A549 (cell line): ENCODE results near the gene PLEKHF1. TPM values are rescaled to one million over a fixed set of nuclear protein-coding genes. Genes with fewer than 3 reads are reported as not detected.

ENCODE experiments used
- ATAC-seq, 2 experiments: fragments of 200-7000 bp in 1 of 2; fragments of >200 bp in 1 of 2; cut with Nextera tagmentation in 1 of 2; cut with Tn5 transposase in 1 of 2; 3 replicates each; pipeline versions ENCODE4 v1.8.0 to v1.9.1; 2018 to 2020; ENCODE audit warnings: mild to moderate bottlenecking in 1 of 2, moderate library complexity in 1 of 2
- CTCF ChIA-PET: fragments of 300-600 bp; sonication (Branson Sonifier 250); formaldehyde crosslinking; extraction: SDS; loops from one replicate; lab custom pipeline; 2021; ENCODE audit warnings: antibody characterized with exemption, inconsistent platforms; lab: Yijun Ruan, JAX
- POLR2A ChIA-PET: fragments of 350-600 bp; formaldehyde crosslinking; extraction: SDS; loops from one replicate; lab custom pipeline; 2021; ENCODE audit warnings: antibody characterized with exemption, inconsistent platforms; lab: Yijun Ruan, JAX
- DNase-seq, 2 experiments: peaks; one replicate each; pipeline versions ENCODE4 v3.0.0 to v3.0.0-alpha.2; 2011 to 2016; ENCODE audit warnings: low read depth in 1 of 2, low spot score in 1 of 2
- FAIRE-seq: peaks from 2 replicates; lab custom pipeline; 2011; peaks lifted over from hg19 to GRCh38; lab: Jason Lieb, UNC
- H3K27ac ChIP-seq, 2 experiments: fragments of >200 bp; sonication (Bioruptor Twin); formaldehyde crosslinking; 3 replicates each; pipeline ENCODE4 v1.5.1; 2016 to 2017
- H3K4me1 ChIP-seq: fragments of >200 bp; sonication (Bioruptor Twin); formaldehyde crosslinking; 3 replicates; pipeline ENCODE4 v1.6.1; 2016
- H3K4me2 ChIP-seq: fragments of >200 bp; sonication (Bioruptor Twin); formaldehyde crosslinking; 3 replicates; pipeline ENCODE4 v1.6.1; 2016
- H3K4me3 ChIP-seq: fragments of >200 bp; sonication (Bioruptor Twin); formaldehyde crosslinking; 3 replicates; pipeline ENCODE4 v1.5.1; 2016
- H3K9me3 ChIP-seq: fragments of >200 bp; sonication (Bioruptor Twin); formaldehyde crosslinking; 3 replicates; pipeline ENCODE4 v1.6.1; 2016
- CBX8 ChIP-seq: fragments of 200-600 bp; sonication (generic); IDR thresholded peaks from 2 replicates; pipeline ENCODE4 v1.6.1; 2016
- CEBPB ChIP-seq, 2 experiments: fragments of >200 bp in 1 of 2; sonication (Bioruptor Twin) in 1 of 2; formaldehyde crosslinking in 1 of 2; IDR thresholded peaks; 2 replicates each; pipeline ENCODE4 v1.6.1; 2012 to 2016
- CHD2 ChIP-seq: fragments of 150-350 bp; IDR thresholded peaks from 2 replicates; pipeline ENCODE4 v1.6.1; 2014; ENCODE audit warnings: low read length; ENCODE audit not compliant: partially characterized antibody
- CHD4 ChIP-seq: fragments of 200-600 bp; sonication (generic); IDR thresholded peaks from 2 replicates; pipeline ENCODE4 v1.6.1; 2016; ENCODE audit warnings: antibody characterized with exemption, mild to moderate bottlenecking, borderline replicate concordance
- EHF ChIP-seq: fragments of 250-450 bp; sonication (Bioruptor Pico); IDR thresholded peaks from 2 replicates; pipeline ENCODE4 v1.5.0; 2020; ENCODE audit warnings: mild to moderate bottlenecking
- FOXS1 ChIP-seq: fragments of 250-450 bp; sonication (Bioruptor Pico); IDR thresholded peaks from 2 replicates; pipeline ENCODE4 v1.5.0; 2020; ENCODE audit warnings: mild to moderate bottlenecking, moderate library complexity
- GATA3 ChIP-seq: IDR thresholded peaks from 2 replicates; pipeline ENCODE4 v1.6.1; 2012; ENCODE audit warnings: borderline replicate concordance
- HEYL ChIP-seq: fragments of 250-450 bp; sonication (Bioruptor Pico); IDR thresholded peaks from 2 replicates; pipeline ENCODE4 v1.8.0; 2021; ENCODE audit warnings: mild to moderate bottlenecking, moderate library complexity
- HOXA7 ChIP-seq: fragments of 250-450 bp; sonication (Bioruptor Pico); IDR thresholded peaks from 2 replicates; pipeline ENCODE4 v1.5.0; 2020; ENCODE audit warnings: mild to moderate bottlenecking, moderate library complexity
- HOXB13 ChIP-seq: fragments of 250-450 bp; sonication (Bioruptor Pico); IDR thresholded peaks from 2 replicates; pipeline ENCODE4 v1.5.0; 2020; ENCODE audit warnings: low read depth, mild to moderate bottlenecking, moderate library complexity
- JUNB ChIP-seq: fragments of >200 bp; sonication (Bioruptor Twin); formaldehyde crosslinking; IDR thresholded peaks from 2 replicates; pipeline ENCODE4 v1.6.1; 2016
- KDM1A ChIP-seq: fragments of 200-600 bp; sonication (generic); IDR thresholded peaks from 2 replicates; pipeline ENCODE4 v1.6.1; 2016; ENCODE audit warnings: low read depth, mild to moderate bottlenecking
- KDM5A ChIP-seq: fragments of 200-600 bp; sonication (generic); IDR thresholded peaks from 2 replicates; pipeline ENCODE4 v1.6.1; 2016; ENCODE audit warnings: antibody characterized with exemption, mild to moderate bottlenecking
- MAZ ChIP-seq: fragments of 150-350 bp; IDR thresholded peaks from 2 replicates; pipeline ENCODE4 v1.6.1; 2014; ENCODE audit warnings: antibody characterized with exemption, low read depth, low read length, borderline replicate concordance
- NFE2L2 ChIP-seq: fragments of 150-350 bp; conservative IDR thresholded peaks from 2 replicates; pipeline ENCODE4 v1.6.1; 2014; ENCODE audit warnings: low read length
- NPAS2 ChIP-seq: fragments of 250-450 bp; sonication (Bioruptor Pico); IDR thresholded peaks from 2 replicates; pipeline ENCODE4 v1.8.0; 2022; ENCODE audit warnings: mild to moderate bottlenecking, moderate library complexity, borderline replicate concordance
- RCOR1 ChIP-seq: fragments of 150-350 bp; IDR thresholded peaks from 2 replicates; pipeline ENCODE4 v1.6.1; 2014; ENCODE audit warnings: antibody characterized with exemption, low read length, low read depth
- RFX5 ChIP-seq: fragments of 450-650 bp; IDR thresholded peaks from 2 replicates; pipeline ENCODE4 v1.7.1; 2014; ENCODE audit warnings: antibody characterized with exemption, mild to moderate bottlenecking, moderate library complexity
- SREBF2 ChIP-seq: fragments of 450-650 bp; IDR thresholded peaks from 2 replicates; pipeline ENCODE4 v1.6.1; 2014; ENCODE audit warnings: mild to moderate bottlenecking, moderate library complexity
- TFCP2L1 ChIP-seq: fragments of 250-450 bp; sonication (Bioruptor Pico); IDR thresholded peaks from 2 replicates; pipeline ENCODE4 v1.5.0; 2021; ENCODE audit warnings: mild to moderate bottlenecking
- ZC3H11A ChIP-seq: fragments of 450-650 bp; IDR thresholded peaks from 2 replicates; pipeline ENCODE4 v1.6.1; 2014; ENCODE audit warnings: antibody characterized with exemption, mild to moderate bottlenecking
- ZFP36 ChIP-seq: fragments of 450-650 bp; IDR thresholded peaks from 2 replicates; pipeline ENCODE4 v1.6.1; 2014; ENCODE audit warnings: borderline replicate concordance; ENCODE audit not compliant: partially characterized antibody
- ZNF302 ChIP-seq: fragments of 250-450 bp; sonication (Bioruptor Pico); IDR thresholded peaks from 2 replicates; pipeline ENCODE4 v1.9.0; 2021; ENCODE audit warnings: inconsistent platforms, mild to moderate bottlenecking, moderate library complexity
- WGBS: methylation state at CpG from one replicate; pipeline ENCODE4 v1.1.6; 2017; ENCODE audit errors: missing lambda C conversion rate; 5-methylcytosine and 5-hydroxymethylcytosine counted together
- polyA plus RNA-seq, 4 experiments: library from polyadenylated mRNA; depleted of rRNA in 3 of 4; stranded (reverse); fragments of >200 nt; fragmentation: RNase III in 1 of 4; extraction: RNeasy Plus Mini Kit Qiagen cat#74134 plus additional on column Dnase treatment in 1 of 4; gene quantifications; 2 replicates in 3 of 4; 3 replicates in 1 of 4; pipeline ENCODE4 v1.2.3, GENCODE V29; 2011 to 2017
- TF ChIP-seq, protein P1 (sequence below): fragments of 250-450 bp; sonication (Bioruptor Pico); IDR thresholded peaks from 2 replicates; pipeline ENCODE4 v1.5.0; 2020; ENCODE audit warnings: low read depth, mild to moderate bottlenecking, moderate library complexity
- TF ChIP-seq, protein P2 (sequence below): fragments of >200 bp; sonication (Bioruptor Twin); formaldehyde crosslinking; IDR thresholded peaks from 3 replicates; pipeline ENCODE4 v1.5.1; 2016
- TF ChIP-seq, protein P3 (sequence below): fragments of 450-650 bp; IDR thresholded peaks from 2 replicates; pipeline ENCODE4 v1.6.1; 2014; ENCODE audit warnings: antibody characterized with exemption
- TF ChIP-seq, protein P4 (sequence below): fragments of >200 bp; sonication (Bioruptor Twin); formaldehyde crosslinking; IDR thresholded peaks from 2 replicates; pipeline ENCODE4 v1.6.1; 2016
- TF ChIP-seq, protein P5 (sequence below): IDR thresholded peaks from 2 replicates; pipeline ENCODE4 v1.6.1; 2012; ENCODE audit warnings: low read depth, borderline replicate concordance
- TF ChIP-seq, protein P6 (sequence below): fragments of 200-600 bp; sonication (generic); IDR thresholded peaks from 2 replicates; pipeline ENCODE4 v1.6.1; 2016; ENCODE audit warnings: antibody characterized with exemption, mild to moderate bottlenecking, moderate library complexity

The PLEKHF1 gene
- polyA plus RNA-seq, 2 of the 4 experiments (the other 2 are of a cell fraction) = 2.1 to 4.1 TPM

DNA sequence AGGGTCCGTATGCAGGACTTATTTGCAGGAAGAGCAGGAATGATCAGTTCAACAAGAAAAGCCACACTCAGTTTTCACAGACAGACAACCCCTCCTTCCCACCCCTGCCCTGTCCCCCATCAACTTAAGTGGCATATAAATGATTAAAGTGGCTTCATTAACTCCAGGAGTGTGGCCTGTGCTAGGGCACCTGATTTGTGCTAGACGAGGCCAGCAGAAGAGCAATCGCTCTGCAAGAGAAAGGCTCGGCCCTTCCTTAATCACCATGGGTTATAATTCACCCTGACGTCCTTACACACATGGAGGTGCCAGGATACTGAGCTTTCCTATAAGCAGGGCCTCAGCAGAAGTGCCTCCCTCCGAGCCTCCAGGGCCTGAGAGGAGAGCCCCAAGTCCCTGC lies 35.2 kb downstream of the PLEKHF1 start:
- H3K4me1 ChIP-seq = no peaks in the 10 kb centered on the region
- no peak overlapping the region for H3K4me3 ChIP-seq
- ChIA-PET CTCF (interaction anchor here (0.9 to 3.5 kb wide), 6 partner anchors 9 to 90 kb away, joined by 3 to 24 read pairs (median 4); no protein-coding TSS in a partner anchor), POLR2A (interaction anchor here (1.2 to 1.7 kb wide), 2 partner anchors 15 to 94 kb away, joined by 3 to 4 read pairs; partner anchors contain the start of genes C19orf12 and POP4)
- no peak for FAIRE-seq
- 83% methylated on average over 6 of the region's 6 CpGs for WGBS
- peaks cover 6% of the 10 kb centered on the region for H3K9me3 ChIP-seq
- DNase-seq = no peak
- peak in 1 of 2 experiments; percentile 18; a peak in 3 of 6 replicates for ATAC-seq
- TF ChIP-seq SREBF2 (no peak), NPAS2 (CRISPR knock-in tag) (no peak), KDM5A (no peak), CEBPB (IDR thresholded peaks at IDR 0.05) (no peak), ZNF302 (CRISPR knock-in tag) (no peak), CBX8 (no peak), EHF (CRISPR knock-in tag) (no peak), KDM1A (no peak), ZC3H11A (no peak), CHD2 (no peak), JUNB (no peak), MAZ (no peak), ZFP36 (no peak)
- TF ChIP-seq, protein P1, sequence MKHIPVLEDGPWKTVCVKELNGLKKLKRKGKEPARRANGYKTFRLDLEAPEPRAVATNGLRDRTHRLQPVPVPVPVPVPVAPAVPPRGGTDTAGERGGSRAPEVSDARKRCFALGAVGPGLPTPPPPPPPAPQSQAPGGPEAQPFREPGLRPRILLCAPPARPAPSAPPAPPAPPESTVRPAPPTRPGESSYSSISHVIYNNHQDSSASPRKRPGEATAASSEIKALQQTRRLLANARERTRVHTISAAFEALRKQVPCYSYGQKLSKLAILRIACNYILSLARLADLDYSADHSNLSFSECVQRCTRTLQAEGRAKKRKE (CRISPR knock-in tag) = no peak
- TF ChIP-seq, protein P2, sequence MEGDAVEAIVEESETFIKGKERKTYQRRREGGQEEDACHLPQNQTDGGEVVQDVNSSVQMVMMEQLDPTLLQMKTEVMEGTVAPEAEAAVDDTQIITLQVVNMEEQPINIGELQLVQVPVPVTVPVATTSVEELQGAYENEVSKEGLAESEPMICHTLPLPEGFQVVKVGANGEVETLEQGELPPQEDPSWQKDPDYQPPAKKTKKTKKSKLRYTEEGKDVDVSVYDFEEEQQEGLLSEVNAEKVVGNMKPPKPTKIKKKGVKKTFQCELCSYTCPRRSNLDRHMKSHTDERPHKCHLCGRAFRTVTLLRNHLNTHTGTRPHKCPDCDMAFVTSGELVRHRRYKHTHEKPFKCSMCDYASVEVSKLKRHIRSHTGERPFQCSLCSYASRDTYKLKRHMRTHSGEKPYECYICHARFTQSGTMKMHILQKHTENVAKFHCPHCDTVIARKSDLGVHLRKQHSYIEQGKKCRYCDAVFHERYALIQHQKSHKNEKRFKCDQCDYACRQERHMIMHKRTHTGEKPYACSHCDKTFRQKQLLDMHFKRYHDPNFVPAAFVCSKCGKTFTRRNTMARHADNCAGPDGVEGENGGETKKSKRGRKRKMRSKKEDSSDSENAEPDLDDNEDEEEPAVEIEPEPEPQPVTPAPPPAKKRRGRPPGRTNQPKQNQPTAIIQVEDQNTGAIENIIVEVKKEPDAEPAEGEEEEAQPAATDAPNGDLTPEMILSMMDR = no peak
- TF ChIP-seq, protein P3, sequence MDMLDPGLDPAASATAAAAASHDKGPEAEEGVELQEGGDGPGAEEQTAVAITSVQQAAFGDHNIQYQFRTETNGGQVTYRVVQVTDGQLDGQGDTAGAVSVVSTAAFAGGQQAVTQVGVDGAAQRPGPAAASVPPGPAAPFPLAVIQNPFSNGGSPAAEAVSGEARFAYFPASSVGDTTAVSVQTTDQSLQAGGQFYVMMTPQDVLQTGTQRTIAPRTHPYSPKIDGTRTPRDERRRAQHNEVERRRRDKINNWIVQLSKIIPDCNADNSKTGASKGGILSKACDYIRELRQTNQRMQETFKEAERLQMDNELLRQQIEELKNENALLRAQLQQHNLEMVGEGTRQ = no peak
- TF ChIP-seq, protein P4, sequence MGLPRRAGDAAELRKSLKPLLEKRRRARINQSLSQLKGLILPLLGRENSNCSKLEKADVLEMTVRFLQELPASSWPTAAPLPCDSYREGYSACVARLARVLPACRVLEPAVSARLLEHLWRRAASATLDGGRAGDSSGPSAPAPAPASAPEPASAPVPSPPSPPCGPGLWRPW = no peak
- H3K4me2 ChIP-seq = no peak overlapping the region
- H3K27ac ChIP-seq = no peak overlapping the region

DNA sequence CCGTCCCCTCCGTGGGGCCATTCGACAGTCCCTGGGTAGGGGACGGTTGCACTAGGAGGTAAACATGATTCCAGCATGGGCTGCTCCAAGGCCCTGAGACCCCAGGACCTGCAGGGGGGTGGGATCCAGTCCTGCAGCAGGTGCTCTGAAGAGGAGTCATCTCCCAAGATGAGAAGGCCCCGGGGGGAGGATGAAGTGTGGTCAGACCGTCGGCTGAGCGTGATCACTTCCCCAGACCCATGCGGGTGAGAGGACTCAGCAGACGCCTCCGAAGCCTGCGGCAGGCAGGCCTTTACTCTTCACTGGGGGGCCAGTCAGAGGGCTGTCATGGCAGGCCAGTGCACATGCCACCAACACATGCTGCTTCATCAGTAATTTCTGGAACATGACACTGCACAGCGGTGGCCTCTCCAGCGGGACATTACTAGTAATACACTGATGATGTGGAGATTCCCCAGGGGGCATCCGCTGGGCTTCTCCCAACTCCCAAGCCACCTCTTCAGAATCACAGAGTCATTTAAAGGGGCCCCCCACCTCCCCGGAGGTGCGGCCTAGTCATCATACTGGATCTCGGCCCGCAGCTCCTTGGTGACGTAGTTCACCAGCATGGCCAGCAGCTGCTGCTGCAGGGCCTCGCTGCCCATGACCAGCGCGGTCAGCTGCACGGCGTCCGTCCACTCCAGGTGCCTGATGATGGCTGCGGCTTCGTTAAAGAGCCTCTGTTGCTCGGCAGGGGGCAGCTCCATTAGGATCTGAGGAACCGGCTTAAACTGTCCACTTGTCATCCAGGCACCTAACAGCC lies 37.1 kb downstream of the PLEKHF1 start:
- H3K4me3 ChIP-seq = no peak overlapping the region
- no peak for DNase-seq
- no peak for FAIRE-seq
- no peak overlapping the region for H3K27ac ChIP-seq
- H3K4me2 ChIP-seq = no peak overlapping the region
- CTCF ChIA-PET = interaction anchor here (0.6 to 7.5 kb wide), 3 partner anchors 9 to 93 kb away, joined by 3 to 60 read pairs (median 3); no protein-coding TSS in a partner anchor
- WGBS = 92% methylated on average over 30 of the region's 30 CpGs
- no peaks in the 10 kb centered on the region for H3K4me1 ChIP-seq
- ATAC-seq = 0 out of 6 replicates have a peak, but pooled peaks of 1 of the 2 experiments have one; percentile 14
- POLR2A ChIA-PET = no interaction called here
- no peaks in the 10 kb centered on the region for H3K9me3 ChIP-seq
- TF ChIP-seq RFX5 = no peak
- TF ChIP-seq NFE2L2 = no peak
- TF ChIP-seq, protein P5, sequence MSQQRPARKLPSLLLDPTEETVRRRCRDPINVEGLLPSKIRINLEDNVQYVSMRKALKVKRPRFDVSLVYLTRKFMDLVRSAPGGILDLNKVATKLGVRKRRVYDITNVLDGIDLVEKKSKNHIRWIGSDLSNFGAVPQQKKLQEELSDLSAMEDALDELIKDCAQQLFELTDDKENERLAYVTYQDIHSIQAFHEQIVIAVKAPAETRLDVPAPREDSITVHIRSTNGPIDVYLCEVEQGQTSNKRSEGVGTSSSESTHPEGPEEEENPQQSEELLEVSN = no peak
- no peak for TF ChIP-seq GATA3
- no peak for TF ChIP-seq HOXA7
- no peak for TF ChIP-seq RCOR1
- TF ChIP-seq, protein P1 (CRISPR knock-in tag) = no peak
- TF ChIP-seq CHD4 = no peak
- no peak for TF ChIP-seq HOXB13 (CRISPR knock-in tag)
- no peak for TF ChIP-seq FOXS1
- TF ChIP-seq HEYL (CRISPR knock-in tag) = no peak
- TF ChIP-seq, protein P6, sequence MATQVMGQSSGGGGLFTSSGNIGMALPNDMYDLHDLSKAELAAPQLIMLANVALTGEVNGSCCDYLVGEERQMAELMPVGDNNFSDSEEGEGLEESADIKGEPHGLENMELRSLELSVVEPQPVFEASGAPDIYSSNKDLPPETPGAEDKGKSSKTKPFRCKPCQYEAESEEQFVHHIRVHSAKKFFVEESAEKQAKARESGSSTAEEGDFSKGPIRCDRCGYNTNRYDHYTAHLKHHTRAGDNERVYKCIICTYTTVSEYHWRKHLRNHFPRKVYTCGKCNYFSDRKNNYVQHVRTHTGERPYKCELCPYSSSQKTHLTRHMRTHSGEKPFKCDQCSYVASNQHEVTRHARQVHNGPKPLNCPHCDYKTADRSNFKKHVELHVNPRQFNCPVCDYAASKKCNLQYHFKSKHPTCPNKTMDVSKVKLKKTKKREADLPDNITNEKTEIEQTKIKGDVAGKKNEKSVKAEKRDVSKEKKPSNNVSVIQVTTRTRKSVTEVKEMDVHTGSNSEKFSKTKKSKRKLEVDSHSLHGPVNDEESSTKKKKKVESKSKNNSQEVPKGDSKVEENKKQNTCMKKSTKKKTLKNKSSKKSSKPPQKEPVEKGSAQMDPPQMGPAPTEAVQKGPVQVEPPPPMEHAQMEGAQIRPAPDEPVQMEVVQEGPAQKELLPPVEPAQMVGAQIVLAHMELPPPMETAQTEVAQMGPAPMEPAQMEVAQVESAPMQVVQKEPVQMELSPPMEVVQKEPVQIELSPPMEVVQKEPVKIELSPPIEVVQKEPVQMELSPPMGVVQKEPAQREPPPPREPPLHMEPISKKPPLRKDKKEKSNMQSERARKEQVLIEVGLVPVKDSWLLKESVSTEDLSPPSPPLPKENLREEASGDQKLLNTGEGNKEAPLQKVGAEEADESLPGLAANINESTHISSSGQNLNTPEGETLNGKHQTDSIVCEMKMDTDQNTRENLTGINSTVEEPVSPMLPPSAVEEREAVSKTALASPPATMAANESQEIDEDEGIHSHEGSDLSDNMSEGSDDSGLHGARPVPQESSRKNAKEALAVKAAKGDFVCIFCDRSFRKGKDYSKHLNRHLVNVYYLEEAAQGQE = no peak
- TF ChIP-seq TFCP2L1 = no peak
